ENCODE data around the gene TADA1.
"Not testable (repeated sequence)": the region's sequence is repeated elsewhere in the genome, so short reads cannot be mapped to it uniquely, and the experiment has no call there.

The TADA1 gene

GRCh38 chr1:166844791-166845190, 31.3 kb downstream of the TADA1 start:
- no peak for FAIRE-seq
- no peak for DNase-seq (ENCODE audit: insufficient read length, low spot score)

DNA sequence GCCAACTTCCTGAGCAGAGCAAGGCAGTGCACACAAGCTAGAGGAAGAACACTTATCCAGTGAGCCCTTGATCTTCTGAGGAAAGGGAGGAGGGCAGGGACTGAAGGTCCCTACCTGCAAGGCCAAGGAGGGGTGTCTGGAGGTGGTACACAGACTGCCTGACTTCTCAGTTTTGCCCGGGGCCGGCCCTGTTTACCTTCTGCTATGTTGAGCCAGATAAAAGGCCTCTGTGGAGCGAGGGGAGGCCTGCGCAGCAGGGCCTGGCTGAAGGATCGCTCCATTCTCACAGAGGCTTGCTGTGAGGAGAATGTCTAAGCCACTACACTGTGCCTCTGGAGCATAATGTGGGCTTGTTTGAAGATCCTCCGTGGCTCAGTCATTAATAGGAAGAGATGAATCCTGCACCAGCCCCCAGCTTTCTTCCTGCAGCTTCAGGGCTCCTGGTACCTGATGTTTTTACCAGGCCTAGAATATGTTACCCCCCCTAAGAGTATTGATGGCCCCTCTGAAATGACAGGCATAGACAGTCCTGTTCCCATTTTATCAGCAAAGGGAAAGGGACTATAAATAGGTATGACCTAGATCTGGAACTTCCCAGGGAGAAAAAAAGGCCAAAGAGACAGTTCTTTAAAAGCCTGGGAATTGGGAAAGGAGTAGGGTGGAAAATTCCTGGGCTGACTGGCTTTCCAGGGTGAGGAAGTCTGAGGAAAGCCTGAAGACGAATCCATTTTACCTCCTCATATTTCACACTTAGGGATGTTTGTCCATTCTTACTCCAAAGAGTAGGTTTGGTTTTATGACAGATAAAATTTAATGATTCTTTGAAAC, 32.1 kb downstream of the TADA1 start:
- DNase-seq (ENCODE audit: insufficient read length, low spot score) (no peak), FAIRE-seq (no peak)

DNA sequence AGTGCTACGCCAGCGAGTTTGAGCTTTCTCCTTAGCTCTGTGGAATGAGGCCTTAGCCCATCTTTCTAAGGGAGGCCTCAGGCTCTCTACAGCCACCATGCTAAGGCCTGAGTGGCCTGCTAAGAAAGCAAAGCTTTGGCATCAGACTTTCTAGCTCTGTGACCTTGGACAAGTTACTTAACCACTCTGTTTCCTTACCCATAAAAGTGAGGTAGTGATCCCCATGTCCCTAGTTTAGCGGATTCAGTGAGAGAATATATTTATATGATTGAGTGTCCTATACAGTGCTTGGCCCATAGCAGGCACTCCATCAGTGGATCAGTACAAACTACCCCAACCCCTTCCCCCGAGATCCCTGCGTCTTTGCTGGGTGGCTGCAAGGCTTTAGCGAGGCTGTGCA, 32.7 kb downstream of the TADA1 start:
- FAIRE-seq (no peak), DNase-seq (ENCODE audit: insufficient read length, low spot score) (no peak)

- DNase-seq (ENCODE audit: insufficient read length, low spot score) (no peak), FAIRE-seq (no peak)
Measured at GRCh38 chr1:166840309-166841274, 35.5 kb downstream of the TADA1 start.

- FAIRE-seq (no peak), DNase-seq (ENCODE audit: insufficient read length, low spot score) (peak; percentile 45)
Measured at GRCh38 chr1:166839600-166840308, 36.3 kb downstream of the TADA1 start.

DNA sequence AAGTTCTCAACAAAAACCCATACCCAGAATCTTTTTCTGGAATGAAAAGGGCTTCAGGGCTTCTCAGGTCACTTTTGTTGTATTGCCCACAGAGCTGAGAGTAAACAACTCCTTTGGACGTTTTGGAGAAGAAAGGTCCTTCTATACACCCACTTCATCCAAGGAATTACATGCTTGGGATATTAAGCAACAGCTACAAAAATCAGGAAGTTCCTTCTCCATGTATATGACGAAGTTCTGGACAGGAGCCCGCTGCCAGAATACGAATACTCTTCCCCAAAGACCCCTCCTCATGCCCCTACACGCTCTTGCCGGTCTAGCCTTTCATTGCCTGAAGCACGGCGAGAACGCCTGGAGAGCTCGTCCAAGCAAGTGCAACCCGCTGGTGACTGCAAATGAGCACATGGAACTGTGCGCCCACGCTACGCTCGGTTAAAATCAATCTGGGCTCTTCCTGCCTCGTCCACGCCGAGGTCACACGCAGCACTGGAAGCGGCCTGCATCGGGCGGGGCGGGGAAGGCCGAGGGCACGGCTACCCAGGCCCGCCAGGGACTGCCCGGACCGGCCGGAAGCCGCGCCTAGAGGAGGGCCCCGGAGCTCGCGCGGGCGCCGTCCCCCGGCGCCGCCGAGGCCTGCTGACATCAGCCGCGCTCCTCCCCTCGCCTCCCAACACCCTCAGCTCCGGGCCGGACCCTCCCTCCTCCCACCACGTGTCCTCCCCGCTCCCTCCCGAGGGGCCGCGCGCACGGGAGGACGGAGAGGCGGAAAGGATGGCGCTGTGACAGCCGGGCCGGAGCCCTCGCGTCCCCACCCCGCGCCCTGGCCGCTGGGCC, 37.1 kb downstream of the TADA1 start, which contains the start of gene POGK:
POGK (plus strand) TSS at position 710 of the 834 bp plus-strand sequence. CDS start 1,482 bp downstream, outside the sequence.
- FAIRE-seq (no peak), DNase-seq (ENCODE audit: insufficient read length, low spot score) (peak; percentile 95)

- no peak for DNase-seq (ENCODE audit: insufficient read length, low spot score)
- no peak for FAIRE-seq
Measured at GRCh38 chr1:166836733-166837132, 39.3 kb downstream of the TADA1 start.

DNA sequence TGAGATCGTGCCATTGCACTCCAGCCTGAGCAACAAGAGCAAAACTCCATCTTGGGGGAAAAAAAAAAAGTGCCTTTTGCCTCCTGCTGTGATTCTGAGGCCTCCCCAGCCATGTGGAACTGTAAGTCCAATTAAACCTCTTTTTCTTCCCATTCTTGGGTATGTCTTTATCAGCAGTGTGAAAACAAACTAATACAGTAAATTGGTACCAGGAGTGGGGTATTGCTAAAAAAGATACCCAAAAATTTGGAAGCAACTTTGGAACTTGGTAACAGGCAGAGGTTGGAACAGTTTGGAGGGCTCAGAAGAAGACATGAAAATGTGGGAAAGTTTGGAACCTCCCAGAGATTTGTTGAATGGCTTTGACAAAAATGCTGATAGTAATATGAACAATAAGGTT, 46.3 kb downstream of the TADA1 start:
- FAIRE-seq; DNase-seq (ENCODE audit: insufficient read length, low spot score): not testable (repeated sequence)

DNA sequence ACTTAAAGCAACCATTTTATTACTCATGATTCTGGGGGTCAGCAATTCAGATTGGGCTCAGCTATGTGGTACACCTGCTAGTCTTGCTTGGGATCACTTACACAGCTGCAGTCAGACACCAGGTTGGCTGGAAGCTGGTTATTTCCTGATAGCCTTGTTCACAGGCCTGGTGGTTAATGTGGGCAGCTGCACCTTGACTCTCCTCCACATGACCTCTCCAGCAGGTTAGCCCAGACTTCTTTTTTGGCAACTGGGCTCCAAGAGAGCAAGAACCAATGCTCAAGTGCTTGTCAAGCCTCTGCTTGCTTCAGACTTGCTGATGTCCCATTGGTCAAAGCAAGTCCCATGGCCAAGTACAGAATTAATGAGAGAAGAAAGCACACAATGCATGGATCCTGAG, 48.6 kb downstream of the TADA1 start:
- DNase-seq (ENCODE audit: insufficient read length, low spot score): no peak
- FAIRE-seq: no peak

- FAIRE-seq (peak; percentile 44), DNase-seq (ENCODE audit: insufficient read length, low spot score) (no peak)
Measured at GRCh38 chr1:166822385-166822784, 53.7 kb downstream of the TADA1 start.

DNA sequence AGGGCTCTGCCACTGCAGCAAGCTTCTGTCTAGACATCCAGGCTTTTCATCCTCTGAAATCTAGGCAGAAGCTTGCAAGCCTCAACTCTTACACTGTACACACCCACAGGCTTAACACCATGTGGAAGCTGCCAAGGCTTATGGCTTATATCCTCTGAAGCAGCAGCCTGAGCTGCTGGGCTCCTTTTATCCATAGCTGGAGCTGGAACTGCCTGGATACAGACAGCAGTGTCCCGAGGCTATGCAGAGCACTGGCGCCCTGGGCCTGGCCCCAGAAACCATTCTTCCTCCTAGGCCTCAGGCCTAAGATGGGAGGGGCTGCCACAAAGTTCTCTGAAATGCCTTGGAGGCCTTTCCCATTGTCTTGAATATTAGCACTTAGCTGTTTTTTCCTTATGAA, 56.1 kb downstream of the TADA1 start:
- DNase-seq (ENCODE audit: insufficient read length, low spot score) (no peak), FAIRE-seq (no peak)

- no peak for FAIRE-seq
Measured at GRCh38 chr1:166814611-166815010, 61.5 kb downstream of the TADA1 start.

DNA sequence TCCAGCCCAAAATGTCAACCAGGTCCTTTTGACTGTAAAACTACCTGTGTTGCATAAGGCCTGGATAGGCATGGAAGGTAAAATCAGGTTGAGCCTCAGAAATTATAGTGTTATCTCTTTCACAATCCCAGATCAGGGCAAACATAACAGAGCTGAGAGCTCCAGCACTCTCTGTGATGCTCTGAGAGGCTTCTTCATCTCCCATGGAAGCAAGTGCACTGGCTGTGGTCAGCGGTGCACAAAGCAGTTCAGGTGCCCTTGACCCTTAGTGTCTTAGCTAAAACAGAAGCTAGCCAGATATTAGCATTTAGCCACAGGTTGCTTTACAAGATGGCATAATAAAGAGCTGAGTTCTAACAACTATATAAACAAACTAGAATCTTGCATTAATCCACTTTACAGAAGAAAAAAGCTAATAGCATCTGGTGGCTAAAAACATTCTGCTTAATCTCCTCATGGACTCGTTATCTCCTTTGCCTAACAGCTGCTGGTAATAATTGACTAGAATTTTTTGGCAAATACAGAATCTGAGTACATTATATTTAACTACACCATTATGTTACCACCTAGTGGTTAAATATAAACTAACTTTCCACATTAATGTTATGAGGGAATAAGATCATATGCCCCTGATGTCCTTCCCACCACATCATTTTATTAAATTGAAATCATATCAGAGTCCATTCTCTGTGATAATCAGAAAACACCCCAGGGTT, 62.4 kb downstream of the TADA1 start:
- DNase-seq (ENCODE audit: insufficient read length, low spot score) (no peak), FAIRE-seq (no peak)

More at GRCh38 chr1:166814611-166815010, 61.5 kb downstream of the TADA1 start:
- DNase-seq (ENCODE audit: insufficient read length, low spot score): no peak

- DNase-seq (ENCODE audit: insufficient read length, low spot score) (no peak), FAIRE-seq (no peak)
Measured at GRCh38 chr1:166811691-166812090, 64.4 kb downstream of the TADA1 start.

DNA sequence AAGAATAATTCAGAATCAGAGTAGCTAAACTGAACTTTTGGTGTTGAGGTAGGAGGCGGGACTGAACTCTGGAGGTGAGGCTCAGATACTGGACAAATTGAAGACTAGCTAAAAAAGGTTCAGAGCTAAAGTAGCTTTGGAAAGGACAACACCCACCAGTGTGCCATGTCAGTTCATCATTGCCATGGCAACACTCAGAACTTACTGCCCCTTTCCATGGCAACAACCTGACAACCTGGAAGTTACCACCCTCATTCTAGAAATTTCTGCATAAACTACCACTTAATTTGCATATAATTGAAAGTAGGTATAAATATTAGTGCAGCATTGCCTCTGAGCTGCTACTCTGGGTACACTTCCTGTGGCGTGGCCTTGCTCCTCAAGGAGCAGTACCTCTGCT, 67.1 kb downstream of the TADA1 start:
- FAIRE-seq (no peak), DNase-seq (ENCODE audit: insufficient read length, low spot score) (no peak)

All from GM19239 (cell line).